Measurements from ENCODE around the gene MIEF2.

MIEF2 gene

GRCh38 chr17:18262111-18262510 lies 1.6 kb downstream of the MIEF2 start:
- TF ChIP-seq REST (IDR thresholded peaks at IDR 0.05; ENCODE audit: insufficient replicate concordance, low read depth) (no peak), SPI1 (IDR thresholded peaks at IDR 0.05; ENCODE audit: borderline replicate concordance, low read depth) (no peak), POLR2AphosphoS5 (IDR thresholded peaks at IDR 0.05; ENCODE audit: low read depth) (no peak), GABPA (IDR thresholded peaks at IDR 0.05; ENCODE audit: low read depth) (no peak), CTCF (IDR thresholded peaks at IDR 0.05; ENCODE audit: insufficient read depth, low read length) (no peak)
- no peak for DNase-seq (ENCODE audit: low read depth in 1 of 2, low spot score in 1 of 2)
- Histone ChIP-seq H3K27me3 (ENCODE audit: insufficient read depth, poor library complexity, severe bottlenecking) (no peaks in the 10 kb centered on the region), H3K27ac (replicated peaks) (no peak overlapping the region), H3K4me3 (replicated peaks; ENCODE audit: insufficient read depth, low read length) (no peak overlapping the region)

- no peak overlapping the region for H3K27ac ChIP-seq (replicated peaks)
- TF ChIP-seq SPI1 (IDR thresholded peaks at IDR 0.05; ENCODE audit: borderline replicate concordance, low read depth) (no peak), REST (IDR thresholded peaks at IDR 0.05; ENCODE audit: insufficient replicate concordance, low read depth) (no peak), CTCF (IDR thresholded peaks at IDR 0.05; ENCODE audit: insufficient read depth, low read length) (no peak)
- DNase-seq (ENCODE audit: low read depth in 1 of 2, low spot score in 1 of 2), result no peak
- no peaks in the 10 kb centered on the region for H3K27me3 ChIP-seq (ENCODE audit: insufficient read depth, poor library complexity, severe bottlenecking)
- no peak overlapping the region for H3K4me3 ChIP-seq (replicated peaks; ENCODE audit: insufficient read depth, low read length)
Observed at GRCh38 chr17:18262641-18263040, 2.2 kb downstream of the MIEF2 start.

- H3K27me3 ChIP-seq (ENCODE audit: insufficient read depth, poor library complexity, severe bottlenecking), result no peaks in the 10 kb centered on the region
- TF ChIP-seq GABPA (IDR thresholded peaks at IDR 0.05; ENCODE audit: low read depth), result no peak
- no peak for TF ChIP-seq SPI1 (IDR thresholded peaks at IDR 0.05; ENCODE audit: borderline replicate concordance, low read depth)
- no peak for TF ChIP-seq REST (IDR thresholded peaks at IDR 0.05; ENCODE audit: insufficient replicate concordance, low read depth)
- TF ChIP-seq POLR2AphosphoS5 (IDR thresholded peaks at IDR 0.05; ENCODE audit: low read depth), result no peak
- no peak for TF ChIP-seq CTCF (IDR thresholded peaks at IDR 0.05; ENCODE audit: insufficient read depth, low read length)
- DNase-seq (ENCODE audit: low read depth in 1 of 2, low spot score in 1 of 2), result no peak
Observed at GRCh38 chr17:18263885-18264682, 3.6 kb downstream of the MIEF2 start.

More at GRCh38 chr17:18263885-18264682, 3.6 kb downstream of the MIEF2 start:
- Histone ChIP-seq H3K27ac (replicated peaks) (no peak overlapping the region), H3K4me3 (replicated peaks; ENCODE audit: insufficient read depth, low read length) (no peak overlapping the region)

Measured in HL-60 (cell line).